Measurements from ENCODE around the gene OCIAD2.
"Not testable (repeated sequence)": the region's sequence is repeated elsewhere in the genome, so short reads cannot be mapped to it uniquely, and the experiment has no call there.

OCIAD2 gene

GRCh38 chr4:48891028-48891619 lies 15.4 kb downstream of the OCIAD2 start:
- peaks cover 52% of the 10 kb centered on the region for H3K36me3 ChIP-seq (ENCODE audit: control insufficient read depth, insufficient read depth, low read length)
- no peaks in the 10 kb centered on the region for H3K27me3 ChIP-seq (ENCODE audit: control insufficient read depth, insufficient read depth, low read length)
- no peak overlapping the region for H3K27ac ChIP-seq (ENCODE audit: low read depth, low read length)
- no peak overlapping the region for H3K4me3 ChIP-seq (ENCODE audit: low read depth, low read length)
- H3K9ac ChIP-seq (ENCODE audit: low read length), result no peak overlapping the region
- H3K4me1 ChIP-seq (ENCODE audit: control insufficient read depth, insufficient read depth, low read length), result no peaks in the 10 kb centered on the region
- no peaks in the 10 kb centered on the region for H3K9me3 ChIP-seq (ENCODE audit: control insufficient read depth, insufficient read depth, low read depth, low read length)

DNA sequence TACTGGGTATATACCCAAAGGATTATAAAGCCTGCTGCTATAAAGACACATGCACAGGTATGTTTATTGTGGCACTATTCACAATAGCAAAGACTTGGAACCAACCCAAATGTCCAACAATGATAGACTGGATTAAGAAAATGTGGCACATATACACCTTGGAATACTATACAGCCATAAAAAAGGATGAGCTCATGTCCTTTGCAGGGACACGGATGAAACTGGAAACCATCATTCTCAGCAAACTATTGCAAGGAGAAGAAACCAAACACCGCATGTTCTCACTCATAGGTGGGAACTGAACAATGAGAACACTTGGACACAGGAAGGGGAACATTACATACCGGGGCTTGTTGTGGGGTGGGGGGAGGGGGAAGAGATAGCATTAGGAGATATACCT lies 16.8 kb downstream of the OCIAD2 start:
- peaks cover 40% of the 10 kb centered on the region for H3K36me3 ChIP-seq (ENCODE audit: control insufficient read depth, insufficient read depth, low read length)
- not testable (repeated sequence) for H3K27ac ChIP-seq (ENCODE audit: low read depth, low read length); H3K27me3 ChIP-seq (ENCODE audit: control insufficient read depth, insufficient read depth, low read length); H3K4me3 ChIP-seq (ENCODE audit: low read depth, low read length); H3K4me1 ChIP-seq (ENCODE audit: control insufficient read depth, insufficient read depth, low read length); H3K9me3 ChIP-seq (ENCODE audit: control insufficient read depth, insufficient read depth, low read depth, low read length); H3K9ac ChIP-seq (ENCODE audit: low read length)

DNA sequence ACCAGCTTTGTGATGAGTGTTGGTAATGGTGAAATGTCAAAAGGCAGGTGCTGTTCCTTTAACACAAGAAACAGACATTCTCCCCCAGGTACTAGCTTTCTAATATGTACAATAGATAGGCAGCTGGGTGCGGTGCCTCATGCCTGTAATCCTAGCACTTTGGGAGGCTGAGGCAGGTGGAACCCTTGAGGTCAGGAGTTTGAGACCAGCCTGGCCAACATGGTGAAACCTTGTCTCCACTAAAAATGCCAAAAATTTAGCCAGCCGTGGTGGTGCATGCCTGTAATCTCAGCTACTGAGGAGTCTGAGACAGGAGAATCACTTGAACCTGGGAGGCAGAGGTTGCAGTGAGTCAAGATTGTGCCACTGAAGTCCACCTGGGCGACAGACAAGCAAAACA lies 24.9 kb downstream of the OCIAD2 start:
- not testable (repeated sequence) for H3K4me1 ChIP-seq (ENCODE audit: control insufficient read depth, insufficient read depth, low read length); H3K27ac ChIP-seq (ENCODE audit: low read depth, low read length); H3K9ac ChIP-seq (ENCODE audit: low read length); H3K9me3 ChIP-seq (ENCODE audit: control insufficient read depth, insufficient read depth, low read depth, low read length); H3K27me3 ChIP-seq (ENCODE audit: control insufficient read depth, insufficient read depth, low read length); H3K36me3 ChIP-seq (ENCODE audit: control insufficient read depth, insufficient read depth, low read length); H3K4me3 ChIP-seq (ENCODE audit: low read depth, low read length)

DNA sequence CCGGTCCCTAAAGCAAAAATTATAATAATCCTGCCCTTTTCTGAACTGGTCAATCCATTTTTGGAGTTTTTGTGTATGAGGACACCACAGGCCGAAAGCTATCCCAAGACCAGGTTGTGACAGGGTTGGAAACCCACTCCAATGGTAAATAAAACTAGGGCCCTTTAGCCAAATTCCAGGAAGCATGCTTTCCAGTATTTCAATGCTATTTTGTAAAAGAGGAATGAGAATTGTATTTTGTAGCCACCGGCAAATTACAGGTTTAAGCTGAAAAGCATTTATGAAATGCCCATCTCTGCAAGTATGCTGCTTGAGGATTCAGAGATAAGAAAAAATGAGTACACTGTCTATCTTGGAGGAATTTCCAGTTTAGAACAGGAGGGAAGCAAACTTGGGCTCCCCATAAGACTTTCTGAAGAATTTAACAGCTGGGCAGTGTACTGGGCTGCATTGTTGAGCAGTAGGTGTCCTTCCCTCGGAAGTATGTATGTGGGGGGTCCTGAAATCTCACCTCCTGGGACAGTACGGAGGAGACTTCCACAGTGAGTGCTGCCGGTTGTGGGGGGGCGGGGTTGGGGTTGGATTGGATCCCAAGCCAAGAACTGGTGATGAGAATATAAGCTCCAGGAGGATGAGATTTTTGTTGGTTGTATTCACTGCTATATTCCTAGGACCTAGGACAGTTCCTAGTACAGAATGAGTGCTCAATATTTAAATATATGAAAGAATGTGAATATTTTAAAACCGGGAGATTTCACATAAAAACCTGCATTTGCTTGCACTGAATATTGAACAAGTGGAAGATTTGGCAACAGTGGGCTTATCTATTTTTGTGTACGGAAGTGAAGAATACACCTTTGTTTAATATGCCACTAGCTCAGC lies 26.8 kb downstream of the OCIAD2 start:
- no peaks in the 10 kb centered on the region for H3K4me1 ChIP-seq (ENCODE audit: control insufficient read depth, insufficient read depth, low read length)
- no peaks in the 10 kb centered on the region for H3K36me3 ChIP-seq (ENCODE audit: control insufficient read depth, insufficient read depth, low read length)
- H3K9me3 ChIP-seq (ENCODE audit: control insufficient read depth, insufficient read depth, low read depth, low read length), result no peaks in the 10 kb centered on the region
- no peak overlapping the region for H3K27ac ChIP-seq (ENCODE audit: low read depth, low read length)
- H3K9ac ChIP-seq (ENCODE audit: low read length), result no peak overlapping the region
- no peaks in the 10 kb centered on the region for H3K27me3 ChIP-seq (ENCODE audit: control insufficient read depth, insufficient read depth, low read length)
- H3K4me3 ChIP-seq (ENCODE audit: low read depth, low read length), result no peak overlapping the region

DNA sequence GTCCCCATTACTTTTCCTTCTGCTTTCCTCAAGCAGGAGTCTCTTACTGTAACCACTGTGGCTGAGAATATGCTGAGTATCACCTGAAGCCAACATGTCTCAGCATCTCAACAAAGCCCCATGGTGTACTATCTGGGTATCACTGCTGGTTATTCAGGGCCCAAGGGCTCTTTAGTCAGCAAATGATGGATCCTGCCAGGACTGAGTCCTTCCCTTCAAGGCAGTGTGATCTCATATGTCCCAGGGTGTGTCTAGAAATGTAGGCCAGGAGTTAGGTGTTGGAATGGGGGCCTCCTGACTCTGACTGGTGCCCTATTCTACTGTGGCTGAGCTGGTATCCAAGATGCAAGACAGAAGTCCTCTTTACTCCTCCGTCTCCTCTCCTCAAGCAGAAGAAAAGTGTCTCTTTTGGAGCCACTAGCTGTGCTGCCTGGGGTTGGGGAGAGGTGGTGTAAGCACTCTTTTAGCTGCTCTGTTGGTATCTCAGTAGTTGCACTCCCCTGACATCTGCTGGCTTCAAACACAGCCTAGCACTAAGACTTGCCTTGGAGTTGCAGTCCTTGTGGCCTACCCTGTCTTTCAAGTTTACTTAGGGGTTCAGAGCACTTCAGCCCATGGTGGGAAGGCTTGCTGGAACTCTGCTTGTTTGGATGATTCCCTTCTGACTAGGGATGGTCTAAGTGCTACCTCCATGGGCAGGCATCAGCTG lies 28.6 kb downstream of the OCIAD2 start:
- Histone ChIP-seq H3K4me3 (ENCODE audit: low read depth, low read length) (no peak overlapping the region), H3K36me3 (ENCODE audit: control insufficient read depth, insufficient read depth, low read length) (no peaks in the 10 kb centered on the region), H3K4me1 (ENCODE audit: control insufficient read depth, insufficient read depth, low read length) (no peaks in the 10 kb centered on the region), H3K27me3 (ENCODE audit: control insufficient read depth, insufficient read depth, low read length) (no peaks in the 10 kb centered on the region), H3K9me3 (ENCODE audit: control insufficient read depth, insufficient read depth, low read depth, low read length) (no peaks in the 10 kb centered on the region), H3K9ac (ENCODE audit: low read length) (no peak overlapping the region), H3K27ac (ENCODE audit: low read depth, low read length) (no peak overlapping the region)

- not testable (repeated sequence) for H3K9me3 ChIP-seq (ENCODE audit: control insufficient read depth, insufficient read depth, low read depth, low read length); H3K27me3 ChIP-seq (ENCODE audit: control insufficient read depth, insufficient read depth, low read length); H3K4me3 ChIP-seq (ENCODE audit: low read depth, low read length); H3K9ac ChIP-seq (ENCODE audit: low read length); H3K4me1 ChIP-seq (ENCODE audit: control insufficient read depth, insufficient read depth, low read length); H3K27ac ChIP-seq (ENCODE audit: low read depth, low read length)
- peaks cover 13% of the 10 kb centered on the region for H3K36me3 ChIP-seq (ENCODE audit: control insufficient read depth, insufficient read depth, low read length)
Measured at GRCh38 chr4:48864696-48865095, 41.9 kb downstream of the OCIAD2 start.

DNA sequence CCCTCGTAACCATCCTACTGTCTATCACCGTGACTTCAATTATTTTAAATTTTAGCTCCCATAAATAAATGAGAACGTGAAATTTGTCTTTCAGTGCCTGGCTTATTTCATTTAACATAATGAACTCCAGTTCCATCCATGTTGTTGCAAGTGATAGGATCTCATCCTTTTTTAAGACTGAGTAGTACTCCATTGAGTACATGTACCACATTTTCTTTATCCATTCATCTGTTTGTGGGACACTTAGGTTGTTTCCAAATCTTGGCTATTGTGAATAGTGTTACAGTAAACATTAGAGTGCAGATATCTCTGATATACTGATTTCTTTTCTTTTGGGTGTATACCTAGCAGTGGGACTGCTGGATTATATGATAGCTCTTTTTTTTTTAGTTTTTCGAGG lies 42.8 kb downstream of the OCIAD2 start:
- H3K27me3 ChIP-seq (ENCODE audit: control insufficient read depth, insufficient read depth, low read length), result no peaks in the 10 kb centered on the region
- no peaks in the 10 kb centered on the region; the same call in 1 of the 2 replicates for H3K9me3 ChIP-seq (ENCODE audit: control insufficient read depth, insufficient read depth, low read depth, low read length)
- no peak overlapping the region for H3K9ac ChIP-seq (ENCODE audit: low read length)
- H3K4me3 ChIP-seq (ENCODE audit: low read depth, low read length), result no peak overlapping the region
- H3K4me1 ChIP-seq (ENCODE audit: control insufficient read depth, insufficient read depth, low read length), result no peaks in the 10 kb centered on the region
- H3K36me3 ChIP-seq (ENCODE audit: control insufficient read depth, insufficient read depth, low read length), result peaks cover 22% of the 10 kb centered on the region
- no peak overlapping the region for H3K27ac ChIP-seq (ENCODE audit: low read depth, low read length)

DNA sequence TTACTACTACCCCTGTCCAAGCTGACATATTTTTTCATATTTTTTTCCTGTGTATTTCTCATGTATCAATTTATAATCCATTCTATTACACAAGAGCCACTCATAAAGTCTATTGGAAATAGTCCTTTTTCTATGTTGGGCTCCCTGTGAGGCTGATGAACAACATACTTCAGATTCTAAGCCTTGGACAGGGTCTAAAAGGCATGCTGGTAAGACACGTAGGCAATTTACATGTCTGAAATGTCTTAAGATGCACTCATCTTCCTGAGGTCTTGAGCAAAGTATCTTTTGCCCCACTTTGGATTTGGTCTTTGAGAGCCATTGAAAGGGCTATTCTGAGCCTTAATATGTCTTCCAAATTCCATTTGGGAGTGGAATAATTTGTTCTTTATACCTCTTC lies 43.9 kb downstream of the OCIAD2 start:
- Histone ChIP-seq H3K9ac (ENCODE audit: low read length) (no peak overlapping the region), H3K4me3 (ENCODE audit: low read depth, low read length) (no peak overlapping the region), H3K4me1 (ENCODE audit: control insufficient read depth, insufficient read depth, low read length) (no peaks in the 10 kb centered on the region), H3K27me3 (ENCODE audit: control insufficient read depth, insufficient read depth, low read length) (no peaks in the 10 kb centered on the region), H3K9me3 (ENCODE audit: control insufficient read depth, insufficient read depth, low read depth, low read length) (no peaks in the 10 kb centered on the region; the same call in 1 of the 2 replicates), H3K27ac (ENCODE audit: low read depth, low read length) (no peak overlapping the region), H3K36me3 (ENCODE audit: control insufficient read depth, insufficient read depth, low read length) (peaks cover 32% of the 10 kb centered on the region)

DNA sequence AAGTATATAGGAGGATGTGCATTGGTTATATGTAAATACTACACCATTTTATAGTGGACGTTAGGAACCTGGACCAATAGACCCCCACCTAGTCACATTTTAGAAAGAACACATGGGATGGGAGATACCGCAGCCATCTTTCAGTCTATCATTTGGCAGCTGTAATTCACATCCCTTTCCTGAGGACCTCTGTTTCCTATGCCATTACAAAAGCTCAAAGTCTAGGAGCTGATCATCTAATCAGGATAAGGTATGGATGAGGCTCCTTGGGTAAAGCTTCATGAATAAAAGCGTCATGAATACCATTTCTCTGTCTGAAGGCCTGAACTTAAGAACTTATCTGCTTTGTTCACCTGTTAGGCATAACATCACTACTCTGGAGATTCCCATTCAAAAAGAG lies 44.5 kb downstream of the OCIAD2 start:
- Histone ChIP-seq H3K27me3 (ENCODE audit: control insufficient read depth, insufficient read depth, low read length) (no peaks in the 10 kb centered on the region), H3K27ac (ENCODE audit: low read depth, low read length) (no peak overlapping the region), H3K36me3 (ENCODE audit: control insufficient read depth, insufficient read depth, low read length) (peaks cover 38% of the 10 kb centered on the region), H3K4me3 (ENCODE audit: low read depth, low read length) (no peak overlapping the region), H3K9ac (ENCODE audit: low read length) (no peak overlapping the region), H3K4me1 (ENCODE audit: control insufficient read depth, insufficient read depth, low read length) (no peaks in the 10 kb centered on the region), H3K9me3 (ENCODE audit: control insufficient read depth, insufficient read depth, low read depth, low read length) (no peaks in the 10 kb centered on the region; the same call in 1 of the 2 replicates)

DNA sequence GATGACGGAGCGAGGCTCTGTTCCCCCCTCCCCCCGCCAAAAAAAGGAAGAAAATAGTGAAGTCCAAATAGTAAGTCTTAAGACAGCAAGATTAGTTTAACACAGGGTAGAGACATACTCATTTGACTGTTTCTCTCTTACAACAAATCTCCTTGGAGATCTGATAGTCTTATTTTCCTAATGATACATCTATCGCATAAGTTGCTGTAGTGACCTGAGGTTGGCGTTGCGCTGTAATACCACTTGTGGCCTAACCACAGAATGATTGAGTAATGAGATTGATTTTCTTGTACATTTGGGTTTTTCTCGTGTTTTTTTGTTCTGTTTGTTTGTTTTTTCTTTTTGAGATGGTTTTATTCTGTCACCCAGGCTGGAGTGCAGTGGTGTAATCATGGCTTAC lies 48.4 kb downstream of the OCIAD2 start:
- H3K4me3 ChIP-seq (ENCODE audit: low read depth, low read length), result no peak overlapping the region
- H3K4me1 ChIP-seq (ENCODE audit: control insufficient read depth, insufficient read depth, low read length), result no peaks in the 10 kb centered on the region
- no peak overlapping the region for H3K9ac ChIP-seq (ENCODE audit: low read length)
- peaks cover 74% of the 10 kb centered on the region for H3K36me3 ChIP-seq (ENCODE audit: control insufficient read depth, insufficient read depth, low read length)
- no peak overlapping the region for H3K27ac ChIP-seq (ENCODE audit: low read depth, low read length)
- no peaks in the 10 kb centered on the region for H3K9me3 ChIP-seq (ENCODE audit: control insufficient read depth, insufficient read depth, low read depth, low read length)
- H3K27me3 ChIP-seq (ENCODE audit: control insufficient read depth, insufficient read depth, low read length), result no peaks in the 10 kb centered on the region

DNA sequence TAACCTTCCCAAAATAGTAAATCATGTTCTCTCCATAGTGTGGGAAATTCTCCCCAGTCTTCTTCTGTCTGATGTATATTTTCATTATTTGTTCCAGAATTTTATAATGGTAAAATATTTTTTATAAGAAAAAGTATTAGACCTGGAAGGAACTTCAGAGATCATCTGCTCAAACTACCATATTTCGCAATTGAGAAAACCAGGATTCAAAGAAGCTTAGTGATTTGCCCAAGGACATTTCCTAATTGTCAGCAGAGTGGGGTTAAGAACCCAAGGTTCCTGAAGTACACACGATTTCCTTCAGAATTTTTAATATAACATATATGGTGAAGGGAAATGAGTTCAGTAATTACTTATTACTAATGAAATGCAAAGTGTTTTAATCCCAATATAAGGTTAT lies 51.6 kb downstream of the OCIAD2 start:
- Histone ChIP-seq H3K9ac (ENCODE audit: low read length) (no peak overlapping the region), H3K4me3 (ENCODE audit: low read depth, low read length) (no peak overlapping the region), H3K9me3 (ENCODE audit: control insufficient read depth, insufficient read depth, low read depth, low read length) (no peaks in the 10 kb centered on the region), H3K4me1 (ENCODE audit: control insufficient read depth, insufficient read depth, low read length) (no peaks in the 10 kb centered on the region), H3K27me3 (ENCODE audit: control insufficient read depth, insufficient read depth, low read length) (no peaks in the 10 kb centered on the region), H3K36me3 (ENCODE audit: control insufficient read depth, insufficient read depth, low read length) (peaks cover 92% of the 10 kb centered on the region), H3K27ac (ENCODE audit: low read depth, low read length) (no peak overlapping the region)

Measured in HUES6 (cell line).